GM21447 (cell line): ENCODE measurements around the gene EYA2.
"Not testable (repeated sequence)": the region's sequence is repeated elsewhere in the genome, so short reads cannot be mapped to it uniquely, and the experiment has no call there.

Experiments
- ATAC-seq: cut with Tn5 transposase; IDR thresholded peaks from one replicate; pipeline ENCODE4 v1.9.1; 2021; ENCODE audit not compliant: unreplicated experiment

EYA2 gene

DNA sequence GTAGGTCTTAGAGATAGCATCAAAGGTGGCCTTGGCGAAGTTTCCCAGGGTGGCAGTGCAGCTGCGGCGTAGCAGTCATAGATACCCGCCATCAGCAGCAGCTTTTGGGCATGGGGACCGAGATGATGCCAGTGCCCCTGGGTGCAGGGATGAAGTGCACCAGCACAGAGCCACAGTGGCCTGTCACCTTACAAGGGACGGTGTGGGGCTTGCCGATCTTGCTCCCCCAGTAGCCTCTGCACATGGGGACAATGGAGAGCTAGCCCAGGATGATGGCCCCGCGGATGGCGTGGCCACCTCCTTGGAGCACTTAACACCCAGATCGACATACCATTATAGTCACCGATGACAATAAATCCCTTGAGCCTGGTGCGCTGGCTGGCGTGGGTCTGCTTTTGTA lies 266.3 kb downstream of the EYA2 start:
- ATAC-seq = no peak

GRCh38 chr20:47161411-47161810 lies 266.8 kb downstream of the EYA2 start:
- ATAC-seq = no peak

DNA sequence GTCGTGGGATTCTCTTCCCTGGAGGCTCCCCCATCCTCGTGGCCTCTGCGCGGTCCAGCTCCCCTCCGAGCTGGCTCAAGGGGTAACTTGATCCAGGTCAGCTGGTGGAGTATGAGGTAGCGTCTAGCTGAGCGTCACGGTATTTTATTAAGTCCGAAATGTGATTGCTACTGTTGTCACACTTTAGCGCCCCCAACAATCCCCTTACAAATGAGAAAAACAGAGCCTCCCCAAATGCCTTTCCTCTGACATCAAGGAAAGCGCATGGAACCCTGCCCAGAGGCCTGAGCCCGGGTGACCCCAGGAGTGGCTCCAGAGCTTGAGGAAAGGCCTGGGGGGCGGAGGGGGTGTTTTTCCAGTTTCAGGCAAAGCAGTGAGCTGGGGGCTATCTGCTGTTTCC lies 269.5 kb downstream of the EYA2 start:
- no peak for ATAC-seq

DNA sequence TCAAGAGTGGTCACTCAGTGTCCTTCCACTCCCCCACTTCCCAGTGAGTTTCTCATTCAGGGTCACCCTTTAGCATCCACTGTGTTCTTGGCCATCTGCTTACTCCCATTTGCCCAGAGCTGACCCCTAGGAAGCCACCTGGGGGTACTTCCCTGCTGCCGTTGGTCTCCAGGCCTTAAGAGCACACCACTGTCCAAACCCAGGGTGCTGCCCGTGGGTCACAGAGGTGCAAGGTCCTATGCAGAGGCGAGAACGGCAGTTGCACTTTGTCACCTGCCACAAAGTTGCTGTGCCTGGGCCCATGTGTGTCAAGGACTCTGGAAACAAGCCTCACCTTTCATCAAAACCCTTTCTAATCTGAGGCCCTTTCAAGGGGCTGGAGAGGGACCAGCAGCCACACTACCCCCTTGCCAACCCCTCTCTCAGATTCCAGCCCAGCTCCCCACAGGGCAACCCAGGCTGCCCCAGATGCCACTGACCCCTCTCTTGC lies 270.8 kb downstream of the EYA2 start:
- no peak for ATAC-seq

- ATAC-seq = no peak
Measured at GRCh38 chr20:47167846-47168245, 273.2 kb downstream of the EYA2 start.

GRCh38 chr20:47172579-47172978 lies 277.9 kb downstream of the EYA2 start:
- no peak for ATAC-seq

GRCh38 chr20:47173596-47174216 lies 279.1 kb downstream of the EYA2 start:
- no peak for ATAC-seq

DNA sequence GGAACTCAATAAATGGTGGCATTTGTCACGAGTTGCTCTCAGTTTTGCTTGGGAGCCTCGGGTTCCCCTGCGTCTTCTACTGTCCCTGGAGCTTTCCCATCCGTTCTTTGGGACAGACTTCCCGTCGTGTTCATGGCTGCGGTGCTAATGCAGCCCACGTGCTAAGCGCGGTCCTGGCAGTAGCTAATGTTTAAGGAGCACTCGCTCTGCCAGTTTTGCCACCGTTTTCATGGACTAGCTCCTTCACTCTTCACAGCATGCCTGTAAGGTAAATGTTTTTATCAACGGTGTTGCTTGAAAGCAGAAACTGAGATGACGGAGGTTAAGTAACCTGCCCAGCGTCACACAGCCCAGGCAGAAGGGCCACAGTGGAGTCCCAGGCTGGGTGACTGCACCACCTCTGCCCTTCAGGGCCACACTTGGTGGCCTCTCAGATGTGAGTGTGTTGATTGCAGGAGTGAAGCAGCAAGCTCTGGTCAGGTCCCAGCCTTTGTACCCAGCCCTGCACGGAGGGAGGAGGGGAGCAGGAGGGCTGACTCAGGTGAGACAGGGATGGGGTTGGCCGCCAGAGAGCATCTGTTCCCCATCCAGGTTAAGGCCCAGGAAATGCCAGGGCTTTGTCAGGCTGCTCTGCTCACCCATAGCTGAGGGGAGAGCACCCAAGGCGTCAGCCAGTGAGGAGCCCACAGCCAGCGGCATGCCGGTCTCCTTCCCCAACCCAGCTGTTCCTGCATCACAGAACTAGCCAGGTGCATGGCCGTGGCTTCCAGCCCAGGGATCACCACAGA lies 280.0 kb downstream of the EYA2 start:
- ATAC-seq = no peak

- no peak for ATAC-seq
Measured at GRCh38 chr20:47175493-47175892, 280.9 kb downstream of the EYA2 start.

GRCh38 chr20:47176217-47176616 lies 281.6 kb downstream of the EYA2 start:
- ATAC-seq = not testable (repeated sequence)

- no peak for ATAC-seq
Measured at GRCh38 chr20:47178277-47178676, 283.6 kb downstream of the EYA2 start.

DNA sequence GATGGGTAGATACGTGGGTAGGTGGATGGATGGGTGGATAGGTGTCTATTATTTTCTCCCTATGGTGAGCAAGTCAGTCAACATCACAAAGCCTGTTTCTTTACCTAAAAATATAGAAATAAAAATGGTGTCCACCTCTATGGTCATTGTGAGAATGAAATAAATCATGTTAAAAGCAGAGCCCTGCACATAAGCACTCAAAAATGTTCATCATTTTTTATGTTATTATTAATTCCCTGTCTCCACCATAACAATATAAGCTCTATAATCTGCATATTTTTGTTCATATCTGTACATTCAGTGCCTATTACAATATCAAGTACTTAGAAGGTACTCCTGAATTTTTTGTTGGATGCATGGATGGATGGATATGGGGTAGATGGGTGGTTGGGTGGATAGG lies 284.2 kb downstream of the EYA2 start:
- ATAC-seq = no peak

- ATAC-seq = no peak
Measured at GRCh38 chr20:47179267-47179666, 284.6 kb downstream of the EYA2 start.

GRCh38 chr20:47181056-47181862 lies 286.6 kb downstream of the EYA2 start:
- no peak for ATAC-seq

GRCh38 chr20:47183367-47183766 lies 288.7 kb downstream of the EYA2 start:
- no peak for ATAC-seq

DNA sequence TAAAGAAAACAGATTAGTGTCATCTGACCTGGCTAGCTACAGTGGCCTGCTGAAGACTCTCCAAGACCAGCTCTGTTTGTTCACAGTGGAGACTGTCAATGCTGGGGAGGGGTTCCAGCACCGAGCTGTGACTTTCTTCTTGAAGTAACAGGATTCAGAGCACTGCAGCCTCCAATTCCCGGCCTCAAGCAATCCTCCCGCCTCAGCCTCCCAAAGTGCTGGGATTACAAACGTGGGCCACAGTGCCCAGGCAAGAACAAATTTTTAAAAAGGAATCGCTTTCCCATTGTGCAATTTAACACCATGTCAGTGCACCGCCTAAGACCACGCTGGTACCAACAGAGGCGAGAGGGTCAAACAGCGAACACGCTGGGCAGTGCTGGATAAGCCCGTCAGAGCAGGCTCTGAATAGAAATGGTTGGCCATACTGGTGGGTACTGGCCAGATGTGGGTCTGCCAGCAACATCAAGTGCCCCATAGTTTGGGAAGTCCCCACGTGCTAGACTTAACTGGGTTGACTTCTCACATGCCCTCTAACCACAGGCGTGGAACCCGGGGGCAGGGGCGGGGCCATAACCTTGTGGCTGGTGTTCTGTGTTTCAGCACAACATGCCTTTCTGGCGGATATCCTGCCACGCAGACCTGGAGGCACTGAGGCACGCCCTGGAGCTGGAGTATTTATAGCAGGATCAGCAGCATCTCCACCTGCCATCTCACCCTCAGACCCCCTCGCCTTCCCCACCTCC lies 293.0 kb downstream of the EYA2 start:
- no peak for ATAC-seq

GRCh38 chr20:47188540-47188939 lies 293.9 kb downstream of the EYA2 start:
- no peak for ATAC-seq

DNA sequence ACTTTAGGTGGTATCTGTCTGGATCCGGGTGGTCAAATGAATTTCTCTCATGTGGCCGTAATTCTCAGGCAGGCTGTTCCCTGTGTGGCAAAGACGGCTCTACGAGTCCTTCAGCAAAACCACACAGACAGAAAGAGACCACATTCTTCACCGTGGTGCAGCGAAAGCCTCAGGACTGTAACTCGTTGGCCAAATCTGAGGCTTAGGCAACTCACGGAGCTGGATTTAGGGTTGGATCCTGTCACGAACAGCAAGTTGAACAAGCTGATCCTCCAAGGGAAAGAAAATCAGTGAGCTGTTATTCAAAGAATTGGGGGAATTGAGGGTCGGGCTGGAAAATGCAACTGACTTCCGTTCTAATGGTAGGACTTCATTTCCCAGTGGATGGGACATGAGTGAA lies 294.4 kb downstream of the EYA2 start:
- no peak for ATAC-seq

DNA sequence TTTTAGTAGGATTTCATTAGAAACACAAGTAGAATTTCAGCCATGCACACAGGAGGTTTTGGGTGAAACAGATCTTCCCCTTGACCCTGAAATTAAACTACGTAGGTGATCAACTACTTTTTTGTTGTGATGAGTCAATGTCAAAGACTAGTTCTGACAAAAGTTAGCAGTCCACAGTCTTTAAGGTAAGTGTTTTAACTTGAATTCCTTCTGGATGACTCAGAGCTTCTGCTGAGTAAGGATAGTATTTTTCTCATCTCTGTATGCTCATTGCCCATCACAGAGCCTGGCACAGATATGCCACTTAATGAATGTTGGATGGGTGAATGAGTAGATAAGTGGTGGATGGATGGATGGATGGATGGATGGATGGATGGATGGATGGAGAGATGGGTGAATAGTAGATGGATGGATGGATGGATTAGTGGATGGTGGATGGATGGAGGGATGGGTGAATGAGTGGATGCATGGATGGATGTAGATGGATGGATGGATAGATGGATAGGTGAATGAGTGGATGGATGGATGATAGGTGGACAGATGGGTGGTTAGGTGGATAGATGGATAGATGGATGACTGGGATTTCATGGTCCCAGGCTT lies 296.5 kb downstream of the EYA2 start:
- no peak for ATAC-seq

DNA sequence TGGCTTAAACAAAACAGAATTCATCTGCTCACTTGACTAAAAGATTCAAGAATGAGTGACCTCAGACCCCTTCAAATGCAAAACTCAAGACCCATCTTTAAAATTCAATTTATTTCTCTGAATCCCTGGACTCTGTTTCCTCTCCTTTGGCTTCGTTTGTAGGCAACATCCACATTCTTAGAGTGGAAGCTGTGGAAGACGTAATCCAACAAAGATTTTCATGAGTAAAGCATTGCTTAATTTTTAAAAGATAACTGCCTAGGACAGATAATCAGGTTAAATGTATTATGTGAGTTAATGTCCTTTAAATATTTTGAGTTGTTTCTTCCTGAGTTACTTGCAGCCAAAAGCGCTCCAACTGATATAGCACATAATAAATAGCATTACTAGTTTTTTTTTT lies 297.3 kb downstream of the EYA2 start:
- ATAC-seq = no peak

- no peak for ATAC-seq
Measured at GRCh38 chr20:47195573-47195972, 300.9 kb downstream of the EYA2 start.
